HG03571 (cell line): ENCODE results near the gene CMTR1.

Experiments
- ATAC-seq: cut with Tn5 transposase; IDR thresholded peaks from one replicate; pipeline ENCODE4 v1.9.1; 2021; ENCODE audit not compliant: unreplicated experiment

Gene CMTR1

GRCh38 chr6:37528541-37528940, 95.5 kb downstream of the CMTR1 start:
- no peak for ATAC-seq

GRCh38 chr6:37530297-37530696, 97.3 kb downstream of the CMTR1 start:
- ATAC-seq, result no peak

GRCh38 chr6:37531026-37531425, 98.0 kb downstream of the CMTR1 start:
- no peak for ATAC-seq
